Brain microvascular endothelial cell (primary cell): ENCODE data around the gene MYMK.
"Not testable (repeated sequence)": the region's sequence is repeated elsewhere in the genome, so short reads cannot be mapped to it uniquely, and the experiment has no call there.

ENCODE experiments used
- DNase-seq: peaks from one replicate; pipeline ENCODE4 v3.0.0-alpha.2; 2020
- H3K27ac ChIP-seq: fragments of 250-450 bp; sonication (Bioruptor Pico); 2 replicates; pipeline ENCODE4 v1.5.1; 2020; ENCODE audit warnings: mild to moderate bottlenecking, moderate library complexity
- H3K27me3 ChIP-seq: fragments of 250-450 bp; sonication (Bioruptor Pico); replicated peaks from 2 replicates; pipeline ENCODE4 v1.5.1; 2020; ENCODE audit warnings: mild to moderate bottlenecking
- H3K36me3 ChIP-seq: fragments of 250-450 bp; sonication (Bioruptor Pico); replicated peaks from 2 replicates; pipeline ENCODE4 v1.5.1; 2020; ENCODE audit warnings: mild to moderate bottlenecking
- H3K4me3 ChIP-seq: 2 replicates; pipeline ENCODE4 v1.5.1; 2011; ENCODE audit warnings: low read depth, mild to moderate bottlenecking, control low read depth, low read length, moderate library complexity
- CTCF ChIP-seq: IDR thresholded peaks from 2 replicates; pipeline ENCODE4 v1.5.1; 2011; ENCODE audit warnings: low read depth, mild to moderate bottlenecking, moderate library complexity, low read length, control low read depth, inconsistent platforms; ENCODE audit errors: missing control alignments
- in situ Hi-C: cut with HindIII; loops from 2 replicates; pipeline ENCODE4 v1.10.0; 2017; ENCODE audit warnings: low sequenced_read_pairs, low pct_ligation_motif_present

The MYMK gene

GRCh38 chr9:133566382-133566781 is 41.6 kb upstream of the MYMK start:
- Histone ChIP-seq H3K27me3 (peaks cover 4% of the 10 kb centered on the region), H3K27ac (no peak overlapping the region), H3K4me3 (no peak overlapping the region), H3K36me3 (no peaks in the 10 kb centered on the region)
- no peak for DNase-seq
- no peak for TF ChIP-seq CTCF
- in situ Hi-C loops = no loop called here

- no peak for TF ChIP-seq CTCF
- Histone ChIP-seq H3K36me3 (no peaks in the 10 kb centered on the region), H3K27me3 (peaks cover 4% of the 10 kb centered on the region), H3K27ac (no peak overlapping the region), H3K4me3 (no peak overlapping the region)
- no peak for DNase-seq
- in situ Hi-C loops = no loop called here
These were observed 39.8 kb upstream of the MYMK start for GRCh38 chr9:133564451-133565116.

GRCh38 chr9:133563814-133564213 is 39.1 kb upstream of the MYMK start:
- DNase-seq, H3K27ac ChIP-seq, H3K36me3 ChIP-seq, H3K4me3 ChIP-seq, in situ Hi-C loops, H3K27me3 ChIP-seq: not testable (repeated sequence)

GRCh38 chr9:133563291-133563796 is 38.6 kb upstream of the MYMK start:
- Histone ChIP-seq H3K27ac (no peak overlapping the region), H3K4me3 (no peak overlapping the region), H3K36me3 (no peaks in the 10 kb centered on the region), H3K27me3 (peaks cover 4% of the 10 kb centered on the region)
- TF ChIP-seq CTCF = no peak
- no peak for DNase-seq
- in situ Hi-C loops = no loop called here

- no peak overlapping the region for H3K27ac ChIP-seq
- no peak for TF ChIP-seq CTCF
- no peaks in the 10 kb centered on the region for H3K36me3 ChIP-seq
- H3K4me3 ChIP-seq = no peak overlapping the region
- in situ Hi-C loops = no loop called here
- H3K27me3 ChIP-seq = peaks cover 4% of the 10 kb centered on the region
- no peak for DNase-seq
These were observed 38.0 kb upstream of the MYMK start for GRCh38 chr9:133562611-133563290.

GRCh38 chr9:133561976-133562554 is 37.3 kb upstream of the MYMK start:
- Histone ChIP-seq H3K27ac (no peak overlapping the region), H3K4me3 (no peak overlapping the region), H3K36me3 (no peaks in the 10 kb centered on the region), H3K27me3 (peaks cover 4% of the 10 kb centered on the region)
- DNase-seq = no peak
- in situ Hi-C loops = no loop called here
- TF ChIP-seq CTCF = no peak
